ENCODE measurements around the gene DCLK3.
A peak's percentile ranks its signal among the peaks of the same experiment; 100 is the strongest.

The DCLK3 gene

DNA sequence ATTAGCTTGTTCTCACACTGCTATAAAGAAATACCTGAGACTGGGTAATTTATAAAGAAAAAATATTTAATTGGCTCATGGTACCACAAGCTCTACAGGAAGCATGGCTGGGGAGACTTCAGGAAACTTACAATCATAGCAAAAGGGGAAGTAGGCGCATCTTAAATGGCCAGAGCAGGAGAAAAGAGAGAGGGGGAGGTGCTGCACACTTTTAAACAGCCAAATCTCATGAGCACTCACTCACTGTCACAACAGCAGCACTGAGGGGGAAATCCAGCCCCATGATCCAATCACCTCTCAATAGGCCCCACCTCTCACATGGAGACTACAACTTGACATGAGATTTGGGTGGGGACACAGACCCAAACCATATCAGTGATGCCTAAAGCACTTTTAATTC is 82.5 kb downstream of the DCLK3 start:
- no peak for DNase-seq
- H3K4me3 Mint-ChIP-seq: no peak overlapping the region
- H3K4me1 Mint-ChIP-seq (ENCODE audit: low read depth): peaks cover 4% of the 10 kb centered on the region
- H3K27me3 Mint-ChIP-seq: no peaks in the 10 kb centered on the region
- H3K36me3 Mint-ChIP-seq (ENCODE audit: low read depth): peaks cover 2% of the 10 kb centered on the region
- no peak overlapping the region for H3K27ac Mint-ChIP-seq
- peaks cover 32% of the 10 kb centered on the region for H3K9me3 Mint-ChIP-seq

GRCh38 chr3:36680952-36681351 is 83.4 kb downstream of the DCLK3 start:
- H3K36me3 Mint-ChIP-seq (ENCODE audit: low read depth): peaks cover 2% of the 10 kb centered on the region
- peaks cover 4% of the 10 kb centered on the region for H3K4me1 Mint-ChIP-seq (ENCODE audit: low read depth)
- peaks cover 32% of the 10 kb centered on the region for H3K9me3 Mint-ChIP-seq
- H3K27ac Mint-ChIP-seq: no peak overlapping the region
- H3K27me3 Mint-ChIP-seq: no peaks in the 10 kb centered on the region
- H3K4me3 Mint-ChIP-seq: no peak overlapping the region
- no peak for DNase-seq

- peaks cover 32% of the 10 kb centered on the region for H3K9me3 Mint-ChIP-seq
- H3K27ac Mint-ChIP-seq: peak overlapping the region; percentile 83
- H3K27me3 Mint-ChIP-seq: no peaks in the 10 kb centered on the region
- peaks cover 4% of the 10 kb centered on the region for H3K4me1 Mint-ChIP-seq (ENCODE audit: low read depth)
- DNase-seq: no peak
- no peak overlapping the region for H3K4me3 Mint-ChIP-seq
- peaks cover 2% of the 10 kb centered on the region for H3K36me3 Mint-ChIP-seq (ENCODE audit: low read depth)
Measured at GRCh38 chr3:36679384-36680200, 84.8 kb downstream of the DCLK3 start.

DNA sequence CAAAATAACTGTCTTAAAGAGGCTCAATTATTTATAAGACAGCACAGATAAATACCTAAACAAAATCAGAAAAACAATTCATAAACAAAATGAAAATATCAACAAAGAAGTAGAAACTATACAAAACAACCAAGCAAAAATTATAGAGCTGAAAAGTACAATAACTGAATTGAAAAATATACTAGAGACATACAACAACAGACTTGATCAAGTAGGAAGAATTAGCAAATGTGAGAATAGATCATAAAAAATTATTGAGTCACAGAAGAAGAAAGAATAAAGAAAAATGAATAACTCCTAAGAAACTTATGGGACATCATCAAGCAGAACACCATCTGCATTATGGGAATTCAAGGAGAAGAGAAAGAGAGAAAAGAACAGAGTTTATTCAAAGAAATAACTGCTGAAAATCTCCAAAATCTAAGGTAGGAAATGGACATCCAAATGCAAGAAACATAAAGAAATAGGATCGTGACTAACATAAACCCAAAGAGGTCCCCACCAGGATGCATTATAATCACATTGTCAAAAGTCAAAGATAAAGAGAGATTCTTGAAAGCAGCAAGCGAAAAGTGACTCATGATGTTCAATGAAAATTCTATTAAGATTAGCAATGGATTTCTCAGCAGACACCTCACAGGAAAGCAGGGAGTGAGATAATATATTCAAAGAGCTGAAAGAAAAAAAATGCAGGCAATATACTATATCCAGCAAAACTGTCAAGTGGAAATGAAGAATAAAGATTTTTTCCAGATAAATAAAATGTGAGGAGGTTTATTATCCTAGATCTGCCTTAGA is 85.9 kb downstream of the DCLK3 start:
- no peak overlapping the region for H3K4me3 Mint-ChIP-seq
- H3K4me1 Mint-ChIP-seq (ENCODE audit: low read depth): peaks cover 4% of the 10 kb centered on the region
- no peaks in the 10 kb centered on the region for H3K27me3 Mint-ChIP-seq
- peaks cover 32% of the 10 kb centered on the region for H3K9me3 Mint-ChIP-seq
- peaks cover 2% of the 10 kb centered on the region for H3K36me3 Mint-ChIP-seq (ENCODE audit: low read depth)
- H3K27ac Mint-ChIP-seq: no peak overlapping the region
- no peak for DNase-seq

GRCh38 chr3:36677331-36678007 is 86.9 kb downstream of the DCLK3 start:
- H3K9me3 Mint-ChIP-seq: peaks cover 32% of the 10 kb centered on the region
- no peak overlapping the region for H3K27ac Mint-ChIP-seq
- peaks cover 4% of the 10 kb centered on the region for H3K4me1 Mint-ChIP-seq (ENCODE audit: low read depth)
- peaks cover 2% of the 10 kb centered on the region for H3K36me3 Mint-ChIP-seq (ENCODE audit: low read depth)
- no peaks in the 10 kb centered on the region for H3K27me3 Mint-ChIP-seq
- no peak overlapping the region for H3K4me3 Mint-ChIP-seq
- DNase-seq: no peak

- H3K27me3 Mint-ChIP-seq: peaks cover 3% of the 10 kb centered on the region
- peaks cover 21% of the 10 kb centered on the region for H3K9me3 Mint-ChIP-seq
- no peak overlapping the region for H3K4me3 Mint-ChIP-seq
- H3K27ac Mint-ChIP-seq: no peak overlapping the region
- peaks cover 2% of the 10 kb centered on the region for H3K36me3 Mint-ChIP-seq (ENCODE audit: low read depth)
- no peak for DNase-seq
- H3K4me1 Mint-ChIP-seq (ENCODE audit: low read depth): peaks cover 4% of the 10 kb centered on the region
Measured at GRCh38 chr3:36674816-36675215, 89.5 kb downstream of the DCLK3 start.

DNA sequence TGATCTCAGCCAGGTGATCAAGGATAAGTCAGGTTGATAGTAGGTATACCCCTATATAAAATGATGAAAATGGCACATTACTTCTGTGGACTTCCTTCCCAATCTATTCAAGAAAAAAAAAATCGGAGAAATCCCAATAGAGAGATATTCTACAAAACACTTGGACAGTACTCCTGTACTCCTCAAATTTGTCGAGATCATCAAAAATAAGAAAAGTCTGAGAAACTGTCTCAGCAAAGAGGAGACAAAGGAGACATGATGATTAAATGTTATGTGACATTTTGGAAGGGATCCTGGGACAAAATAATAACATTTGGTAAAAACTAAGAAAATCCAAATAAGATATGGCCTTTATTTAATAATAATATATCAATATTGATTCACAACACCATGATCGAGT is 94.6 kb downstream of the DCLK3 start:
- no peak overlapping the region for H3K4me3 Mint-ChIP-seq
- no peaks in the 10 kb centered on the region for H3K4me1 Mint-ChIP-seq (ENCODE audit: low read depth)
- no peak for DNase-seq
- H3K36me3 Mint-ChIP-seq (ENCODE audit: low read depth): no peaks in the 10 kb centered on the region
- H3K27ac Mint-ChIP-seq: no peak overlapping the region
- peaks cover 10% of the 10 kb centered on the region for H3K27me3 Mint-ChIP-seq
- H3K9me3 Mint-ChIP-seq: no peaks in the 10 kb centered on the region

GRCh38 chr3:36666166-36666565 is 98.2 kb downstream of the DCLK3 start:
- Mint-ChIP-seq H3K36me3 (ENCODE audit: low read depth) (no peaks in the 10 kb centered on the region), H3K4me1 (ENCODE audit: low read depth) (no peaks in the 10 kb centered on the region), H3K27ac (no peak overlapping the region), H3K9me3 (no peaks in the 10 kb centered on the region), H3K27me3 (peaks cover 20% of the 10 kb centered on the region), H3K4me3 (no peak overlapping the region)
- no peak for DNase-seq

GRCh38 chr3:36663666-36664291 is 100.6 kb downstream of the DCLK3 start:
- Mint-ChIP-seq H3K4me1 (ENCODE audit: low read depth) (no peaks in the 10 kb centered on the region), H3K4me3 (no peak overlapping the region), H3K27ac (no peak overlapping the region), H3K36me3 (ENCODE audit: low read depth) (no peaks in the 10 kb centered on the region), H3K9me3 (no peaks in the 10 kb centered on the region), H3K27me3 (peaks cover 17% of the 10 kb centered on the region)
- DNase-seq: no peak

GRCh38 chr3:36662626-36663025 is 101.7 kb downstream of the DCLK3 start:
- DNase-seq: no peak
- Mint-ChIP-seq H3K27me3 (peaks cover 27% of the 10 kb centered on the region), H3K9me3 (no peaks in the 10 kb centered on the region), H3K36me3 (ENCODE audit: low read depth) (no peaks in the 10 kb centered on the region), H3K4me3 (no peak overlapping the region), H3K27ac (no peak overlapping the region), H3K4me1 (ENCODE audit: low read depth) (no peaks in the 10 kb centered on the region)
